Subcutaneous adipose tissue (tissue), 4 donors: Measurements from ENCODE around the gene KLHDC1. TPM values are rescaled to one million over a fixed set of nuclear protein-coding genes. Genes with fewer than 3 reads are reported as not detected.

Experiments
- total RNA-seq, 4 donors: library from RNA; depleted of rRNA; stranded (reverse); fragments of >200 nt; gene quantifications; one replicate each; pipeline ENCODE4 v1.1.0, GENCODE V29; 2016
- TF ChIP-seq, protein P1 (sequence below): fragments of 450-650 bp; IDR thresholded peaks from one replicate; pipeline ENCODE4 v1.5.1; 2016; ENCODE audit warnings: low read depth, mild to moderate bottlenecking, control low read depth, antibody characterized with exemption, moderate library complexity

Gene KLHDC1
- total RNA-seq, 4 donors from 2014 or later, result 8.3 to 13.4 (median 8.6) TPM

DNA sequence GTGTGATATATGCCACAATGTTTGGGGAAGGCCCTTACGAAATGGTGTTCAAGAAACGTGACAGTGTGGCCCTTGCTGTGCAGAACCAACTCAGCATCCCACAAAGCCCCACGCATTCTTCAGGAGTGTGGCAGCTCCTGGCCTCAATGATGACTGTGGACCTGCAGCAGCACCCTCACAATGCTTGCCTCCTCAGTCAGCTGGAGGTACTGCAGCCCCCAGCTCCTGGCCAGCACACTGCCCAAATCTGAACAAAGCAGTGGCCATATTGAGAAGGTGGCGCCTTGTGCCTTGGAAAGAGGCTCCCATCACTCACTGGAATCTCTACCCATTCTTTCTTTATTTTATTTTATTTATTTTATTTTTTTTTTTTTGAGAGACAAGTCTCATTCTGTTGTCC is 15.3 kb upstream of the KLHDC1 start:
- TF ChIP-seq, protein P1, sequence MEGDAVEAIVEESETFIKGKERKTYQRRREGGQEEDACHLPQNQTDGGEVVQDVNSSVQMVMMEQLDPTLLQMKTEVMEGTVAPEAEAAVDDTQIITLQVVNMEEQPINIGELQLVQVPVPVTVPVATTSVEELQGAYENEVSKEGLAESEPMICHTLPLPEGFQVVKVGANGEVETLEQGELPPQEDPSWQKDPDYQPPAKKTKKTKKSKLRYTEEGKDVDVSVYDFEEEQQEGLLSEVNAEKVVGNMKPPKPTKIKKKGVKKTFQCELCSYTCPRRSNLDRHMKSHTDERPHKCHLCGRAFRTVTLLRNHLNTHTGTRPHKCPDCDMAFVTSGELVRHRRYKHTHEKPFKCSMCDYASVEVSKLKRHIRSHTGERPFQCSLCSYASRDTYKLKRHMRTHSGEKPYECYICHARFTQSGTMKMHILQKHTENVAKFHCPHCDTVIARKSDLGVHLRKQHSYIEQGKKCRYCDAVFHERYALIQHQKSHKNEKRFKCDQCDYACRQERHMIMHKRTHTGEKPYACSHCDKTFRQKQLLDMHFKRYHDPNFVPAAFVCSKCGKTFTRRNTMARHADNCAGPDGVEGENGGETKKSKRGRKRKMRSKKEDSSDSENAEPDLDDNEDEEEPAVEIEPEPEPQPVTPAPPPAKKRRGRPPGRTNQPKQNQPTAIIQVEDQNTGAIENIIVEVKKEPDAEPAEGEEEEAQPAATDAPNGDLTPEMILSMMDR, result no peak

DNA sequence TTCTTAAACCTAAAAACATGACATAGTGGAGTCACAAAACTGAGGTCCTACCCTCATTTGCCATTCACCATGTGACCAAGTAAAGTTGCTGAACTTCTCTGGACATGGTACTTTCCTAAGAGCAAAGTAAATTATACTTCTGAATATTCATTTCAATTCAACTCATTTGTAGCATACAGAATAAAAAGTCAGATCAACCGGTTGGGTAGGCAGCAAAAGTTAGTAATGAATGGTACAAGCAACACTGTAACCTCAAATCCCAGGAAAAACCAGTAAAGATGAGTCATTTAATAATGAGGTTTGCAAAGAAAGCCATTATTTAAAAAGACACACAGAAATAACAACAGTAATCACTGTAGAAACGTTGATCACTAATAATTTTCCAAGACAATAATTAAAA is 13.6 kb upstream of the KLHDC1 start:
- TF ChIP-seq, protein P1, result no peak

DNA sequence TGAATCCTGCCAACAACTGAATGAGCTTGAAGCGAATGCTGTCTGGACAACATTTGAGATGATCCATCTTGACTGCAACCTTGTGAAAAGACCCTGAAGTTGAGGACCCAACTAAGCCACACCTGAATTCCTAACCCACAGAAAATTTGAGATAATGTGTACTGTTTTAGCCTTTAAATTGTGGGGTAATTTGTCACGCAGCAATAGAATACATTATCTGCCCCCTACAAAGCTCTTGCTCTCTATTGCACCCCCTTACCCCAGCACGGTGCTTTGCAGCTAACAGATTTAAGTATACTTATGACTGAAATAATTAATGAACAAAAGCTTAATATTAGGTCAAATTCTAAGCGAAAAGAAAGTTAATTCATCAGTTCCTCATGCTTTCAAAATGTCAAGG is 6.5 kb upstream of the KLHDC1 start:
- TF ChIP-seq, protein P1, result no peak

DNA sequence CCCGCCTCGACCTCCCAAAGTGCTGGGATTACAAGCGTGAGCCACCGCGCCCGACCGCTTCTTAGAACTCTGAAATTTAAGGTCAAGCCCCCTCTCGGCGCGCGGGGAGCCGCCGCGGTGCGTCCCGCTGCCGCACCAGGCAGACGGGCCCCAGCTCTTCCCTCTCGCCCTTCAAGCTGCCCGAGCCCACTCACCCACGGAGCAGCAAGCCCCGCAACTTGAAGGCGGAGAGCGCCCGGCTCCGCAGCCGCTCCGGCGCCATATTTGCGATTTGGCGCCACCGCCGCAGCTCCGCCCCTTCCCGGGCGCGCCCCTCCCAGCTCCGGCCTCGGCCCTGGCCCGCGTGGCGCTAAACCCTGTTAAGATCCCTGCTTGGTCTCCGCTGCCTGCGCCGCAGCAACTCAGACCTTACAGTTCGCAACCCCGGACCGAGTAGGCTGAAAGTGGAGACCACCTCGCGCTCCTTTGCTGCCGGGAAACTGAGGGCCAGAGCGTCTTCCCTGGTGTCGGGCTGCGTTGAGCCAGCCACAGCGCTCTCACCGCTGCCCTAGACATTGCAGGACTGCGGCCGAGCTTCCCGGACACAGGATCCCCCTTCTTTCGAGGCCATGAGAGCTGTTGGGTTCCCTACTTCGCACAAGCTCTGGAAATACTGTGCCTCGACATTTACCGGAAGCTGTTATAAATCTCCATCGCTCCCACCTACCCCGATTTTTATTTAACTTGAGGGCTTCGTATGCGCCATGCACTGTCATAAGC is 4.8 kb upstream of the KLHDC1 start, which contains the start of gene POLE2:
POLE2 (minus strand) TSS at position 273 of the 759 bp plus-strand sequence; CDS start at position 262, 11 bp downstream.
- TF ChIP-seq, protein P1, result no peak

DNA sequence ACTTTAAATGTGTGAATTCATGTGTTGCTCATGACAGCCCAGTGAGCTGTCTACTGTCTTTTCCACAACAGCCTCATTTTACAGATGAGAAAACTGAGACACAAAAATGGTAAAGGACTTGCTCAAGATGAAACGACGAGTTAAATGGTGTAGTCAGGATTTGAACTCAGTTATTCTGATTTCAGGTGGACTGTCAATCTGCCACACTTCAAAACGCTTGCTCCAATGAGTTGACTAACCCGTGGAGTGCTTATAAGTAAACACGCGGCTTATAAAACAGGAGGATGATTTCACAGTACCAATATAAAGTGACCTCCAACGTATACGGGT is 4.3 kb upstream of the KLHDC1 start:
- TF ChIP-seq, protein P1, result no peak

DNA sequence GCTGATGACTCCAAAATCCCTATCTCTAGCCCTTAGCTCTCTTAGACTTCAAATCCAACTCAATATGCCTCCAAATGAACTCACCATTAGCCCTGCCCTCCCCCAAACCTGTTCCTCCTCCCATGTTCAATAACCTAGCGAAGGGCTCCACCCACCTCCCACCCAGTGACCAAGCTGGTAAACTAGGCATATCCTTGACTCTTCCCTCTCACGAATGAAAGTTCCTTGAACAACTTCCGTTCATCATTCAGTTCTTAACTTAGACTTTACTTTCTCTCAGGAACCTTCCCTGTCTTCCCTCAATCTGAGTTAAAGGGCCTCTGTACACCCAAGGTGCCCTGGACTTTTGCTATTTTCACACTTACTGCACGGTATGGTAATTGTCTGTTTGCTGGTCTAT is 1.9 kb upstream of the KLHDC1 start:
- TF ChIP-seq, protein P1, result no peak

DNA sequence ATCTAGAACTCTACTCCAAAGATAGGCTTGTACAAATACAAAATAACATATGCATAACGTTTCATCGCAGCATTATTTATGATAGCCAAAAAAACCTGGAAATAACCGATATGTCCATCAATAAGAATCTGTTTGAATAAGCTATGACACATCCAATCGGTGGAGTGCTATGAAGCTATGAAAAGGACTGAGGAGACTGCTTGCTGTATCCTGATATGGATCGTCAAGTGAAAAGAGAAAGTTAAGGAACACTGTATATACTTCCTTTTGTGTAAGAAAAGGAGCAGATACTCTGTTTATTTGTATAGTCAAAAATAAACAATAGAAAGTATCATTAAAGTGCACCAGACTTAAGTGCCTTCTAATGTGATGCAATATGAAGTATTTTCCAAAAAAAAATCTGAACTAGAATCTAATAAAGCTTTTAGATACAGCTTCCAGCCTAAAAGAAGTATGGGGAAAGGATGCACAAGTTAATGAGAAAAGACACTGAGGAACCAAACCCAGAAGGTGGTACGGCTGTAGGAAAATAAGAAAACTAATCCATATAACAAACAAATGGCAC is 645 bp upstream of the KLHDC1 start:
- TF ChIP-seq, protein P1, result no peak
